Fibroblast of lung (primary cell): ENCODE data around the gene RANBP1.

Experiments used
- CTCF ChIP-seq, 2 donors: IDR thresholded peaks in 1 of 2; conservative IDR thresholded peaks in 1 of 2; 1 replicate in 1 of 2; 2 replicates in 1 of 2; pipeline ENCODE4 v1.5.1; 2011 to 2012; ENCODE audit warnings: low read length in 2 of 2, control low read depth in 1 of 2, inconsistent platforms in 1 of 2, low read depth in 1 of 2, mild to moderate bottlenecking in 1 of 2
- EZH2 ChIP-seq: IDR thresholded peaks from 2 replicates; pipeline ENCODE4 v1.5.1; 2012; ENCODE audit warnings: low read length, control low read depth, mild to moderate bottlenecking; ENCODE audit errors: missing control alignments

- TF ChIP-seq CTCF (conservative IDR thresholded peaks at IDR 0.05 in 1 of 2, IDR thresholded peaks at IDR 0.05 in 1 of 2; ENCODE audit: low read depth in 1 of 2, low read length in 2 of 2) = no peak
- TF ChIP-seq EZH2 = no peak
Observed at GRCh38 chr22:20118300-20119020, 2.6 kb downstream of the RANBP1 start.
